Neural cell (in vitro differentiated cells): Measurements from ENCODE around the gene COG8.
"Not testable (repeated sequence)": the region's sequence is repeated elsewhere in the genome, so short reads cannot be mapped to it uniquely, and the experiment has no call there.

Experiments used
- POLR2AphosphoS5 ChIP-seq: IDR thresholded peaks from 2 replicates; pipeline ENCODE4 v1.6.1; 2012
- SMC3 ChIP-seq: fragments of 450-650 bp; conservative IDR thresholded peaks from 2 replicates; pipeline ENCODE4 v1.6.1; 2014; ENCODE audit warnings: antibody characterized with exemption, mild to moderate bottlenecking, moderate library complexity; ENCODE audit not compliant: poor library complexity

DNA sequence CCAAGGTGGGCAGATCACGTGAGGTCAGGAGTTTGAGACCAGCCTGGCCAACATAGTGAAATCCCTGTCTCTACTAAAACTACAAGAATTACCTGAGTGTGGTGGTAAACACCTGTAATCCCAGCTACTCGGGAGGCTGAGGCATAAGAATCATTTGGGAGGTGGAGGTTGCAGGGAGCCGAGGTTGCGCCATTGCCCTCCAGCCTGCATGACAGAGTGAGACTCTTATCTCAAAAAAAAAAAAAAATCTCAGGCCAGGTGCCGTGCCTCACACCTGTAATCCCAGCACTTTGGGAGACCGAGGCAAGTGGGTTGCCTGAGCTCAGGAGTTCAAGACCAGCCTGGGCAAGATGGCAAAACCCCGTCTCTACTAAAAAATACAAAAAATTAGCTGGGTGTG is 42.6 kb downstream of the COG8 start:
- TF ChIP-seq POLR2AphosphoS5, SMC3: not testable (repeated sequence)
